Left cardiac atrium (tissue), 4 donors: ENCODE data around the gene COPS8. TPM values are rescaled to one million over a fixed set of nuclear protein-coding genes. Genes with fewer than 3 reads are reported as not detected.
A peak's percentile ranks its signal among the peaks of the same experiment; 100 is the strongest.

Experiments
- ATAC-seq, 2 donors: fragments of 200-7000 bp; cut with Tn5 transposase; one replicate each; pipeline ENCODE4 v1.9.1; 2020; ENCODE audit warnings: mild to moderate bottlenecking in 2 of 2, moderate library complexity in 2 of 2
- DNase-seq: peaks from one replicate; pipeline ENCODE4 v3.0.0-alpha.2; 2020
- intact Hi-C, 2 donors: fragments of 100-400 bp; cut with DNase I; formaldehyde crosslinking; loops; one replicate each; pipeline versions ENCODE4 v1.14.1 to v1.15.1; 2022 to 2023
- total RNA-seq, 2 donors: library from RNA; stranded (reverse); fragmentation: NEBNext Ultra II Directional; extraction: Animal tissue kit (Norgen Biotek cat#: 25700); gene quantifications; one replicate each; pipeline ENCODE4 v1.2.1, GENCODE V29; 2021
- donor health status: DM: no; HTN: yes; CAD: no.
- donor health status: DM: no; HTN: yes; CAD: no; lungs with severe emphysema.
- donor health status: DM: yes; HTN: yes; CAD: no.
- donor health status: Dilated cardiomyopathy.

Gene COPS8
- total RNA-seq, 2 donors from 2014 or later: 66.4 to 77.3 TPM

- intact Hi-C loops: no loop called here
- no peak for DNase-seq
- no peak for ATAC-seq
Observed at GRCh38 chr2:237144516-237144915, 58.8 kb downstream of the COPS8 start.

GRCh38 chr2:237147317-237147716 lies 61.6 kb downstream of the COPS8 start:
- intact Hi-C loops: no loop called here
- DNase-seq: no peak
- no peak for ATAC-seq

- intact Hi-C loops: no loop called here
- DNase-seq (no peak), ATAC-seq (no peak)
Observed at GRCh38 chr2:237148624-237149023, 62.9 kb downstream of the COPS8 start.

GRCh38 chr2:237149425-237149824 lies 63.7 kb downstream of the COPS8 start:
- ATAC-seq (peak in 1 of 2 donors; percentile 55), DNase-seq (no peak)
- intact Hi-C loops: no loop called here
